ACHN (cell line): Measurements from ENCODE around the gene SLC22A3.
"Not testable (repeated sequence)": the region's sequence is repeated elsewhere in the genome, so short reads cannot be mapped to it uniquely, and the experiment has no call there.

Source experiments
- DNase-seq: peaks from one replicate; pipeline ENCODE4 v3.0.0-alpha.2; 2015
- in situ Hi-C: cut with HindIII; loops from 2 replicates; pipeline ENCODE4 v1.10.0; 2017; ENCODE audit warnings: low sequenced_read_pairs, low pct_ligation_motif_present, low pct_unique_long_range_greater_than_20kb

The SLC22A3 gene, protein sequence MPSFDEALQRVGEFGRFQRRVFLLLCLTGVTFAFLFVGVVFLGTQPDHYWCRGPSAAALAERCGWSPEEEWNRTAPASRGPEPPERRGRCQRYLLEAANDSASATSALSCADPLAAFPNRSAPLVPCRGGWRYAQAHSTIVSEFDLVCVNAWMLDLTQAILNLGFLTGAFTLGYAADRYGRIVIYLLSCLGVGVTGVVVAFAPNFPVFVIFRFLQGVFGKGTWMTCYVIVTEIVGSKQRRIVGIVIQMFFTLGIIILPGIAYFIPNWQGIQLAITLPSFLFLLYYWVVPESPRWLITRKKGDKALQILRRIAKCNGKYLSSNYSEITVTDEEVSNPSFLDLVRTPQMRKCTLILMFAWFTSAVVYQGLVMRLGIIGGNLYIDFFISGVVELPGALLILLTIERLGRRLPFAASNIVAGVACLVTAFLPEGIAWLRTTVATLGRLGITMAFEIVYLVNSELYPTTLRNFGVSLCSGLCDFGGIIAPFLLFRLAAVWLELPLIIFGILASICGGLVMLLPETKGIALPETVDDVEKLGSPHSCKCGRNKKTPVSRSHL

DNA sequence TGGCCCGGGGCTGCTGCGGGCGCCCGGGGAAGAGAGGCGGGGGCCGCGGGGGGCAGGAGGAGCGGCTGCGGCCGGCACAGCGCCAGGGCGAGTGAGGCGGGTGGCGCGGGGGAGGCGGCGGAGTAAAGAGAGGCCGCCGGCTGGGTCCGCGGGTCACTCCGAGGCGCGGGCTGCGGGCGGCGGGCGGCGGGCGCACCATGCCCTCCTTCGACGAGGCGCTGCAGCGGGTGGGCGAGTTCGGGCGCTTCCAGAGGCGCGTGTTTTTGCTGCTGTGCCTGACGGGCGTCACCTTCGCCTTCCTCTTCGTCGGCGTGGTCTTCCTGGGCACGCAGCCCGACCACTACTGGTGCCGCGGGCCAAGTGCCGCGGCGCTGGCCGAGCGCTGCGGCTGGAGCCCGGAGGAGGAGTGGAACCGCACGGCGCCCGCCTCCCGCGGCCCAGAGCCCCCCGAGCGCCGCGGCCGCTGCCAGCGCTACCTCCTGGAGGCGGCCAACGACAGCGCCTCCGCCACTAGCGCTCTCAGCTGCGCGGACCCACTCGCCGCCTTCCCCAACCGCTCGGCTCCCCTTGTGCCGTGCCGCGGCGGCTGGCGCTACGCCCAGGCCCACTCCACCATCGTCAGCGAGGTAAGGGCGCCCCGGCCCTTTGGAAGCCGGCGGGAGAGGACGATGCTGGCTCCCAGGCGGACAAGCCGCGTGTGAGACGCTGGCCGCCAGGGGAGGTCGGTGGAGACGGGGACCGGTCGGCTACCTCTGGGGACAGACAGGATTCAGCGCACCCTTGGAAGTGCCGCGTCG is at the start of gene SLC22A3:
TSS of gene SLC22A3 (plus strand) at position 156 of the 797 bp plus-strand sequence. CDS start at position 198, 42 bp downstream.
- peak; percentile 4 for DNase-seq

DNA sequence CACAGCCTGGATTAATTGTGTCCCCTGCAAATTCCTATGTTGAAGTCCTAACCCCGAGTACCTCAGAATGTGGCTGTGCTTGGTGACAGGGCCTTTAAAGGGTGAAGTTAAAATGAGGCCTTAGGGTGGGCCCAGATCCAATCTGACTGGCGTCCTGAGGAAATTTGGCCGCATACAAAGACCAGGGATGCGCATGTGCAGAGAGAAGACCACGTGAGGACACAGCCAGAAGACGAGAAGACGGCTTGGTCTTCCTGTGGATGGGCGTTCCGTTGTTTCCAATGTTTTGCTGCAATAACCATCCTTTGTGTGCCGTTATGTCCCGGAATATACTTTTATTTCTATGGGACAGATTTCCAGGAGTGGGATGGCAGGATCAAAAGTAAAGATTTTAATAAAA is 48.6 kb upstream of the SLC22A3 start:
- in situ Hi-C loops = no loop called here

More for the DNA sequence above, at the start of gene SLC22A3:
- in situ Hi-C loops = no loop called here

DNA sequence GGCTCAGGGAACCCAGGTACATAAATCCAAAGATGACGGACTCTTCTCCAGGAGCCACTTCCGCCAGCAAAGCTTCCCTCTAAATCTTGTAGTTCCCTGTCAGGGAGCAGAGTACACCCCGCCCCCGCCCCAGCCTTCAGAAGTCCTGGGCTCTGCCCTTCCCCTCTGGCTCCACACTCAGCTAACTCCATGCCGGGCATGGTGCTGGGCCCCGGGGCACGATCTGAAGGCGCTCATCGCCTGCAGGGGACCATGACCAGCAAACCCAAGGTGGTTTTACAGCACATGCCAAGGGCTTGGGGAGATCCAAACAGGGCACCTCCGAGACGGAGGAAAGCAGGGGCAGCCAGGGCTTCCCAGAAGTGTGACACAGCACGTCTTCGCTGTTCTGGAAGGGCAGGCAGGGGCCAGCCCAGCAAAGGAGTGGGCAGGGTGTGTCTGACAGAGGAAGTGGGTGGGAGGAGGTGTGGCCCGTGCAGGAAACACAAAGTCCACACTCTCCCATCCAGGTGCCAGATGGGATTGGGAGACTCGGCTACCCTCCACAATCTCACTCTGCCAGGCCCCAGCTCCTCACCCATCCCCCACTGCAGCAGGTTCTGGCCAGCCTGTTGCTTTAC is 48.0 kb upstream of the SLC22A3 start:
- DNase-seq = no peak
- in situ Hi-C loops = no loop called here

More for the DNA sequence above, 48.6 kb upstream of the SLC22A3 start:
- no peak for DNase-seq

DNA sequence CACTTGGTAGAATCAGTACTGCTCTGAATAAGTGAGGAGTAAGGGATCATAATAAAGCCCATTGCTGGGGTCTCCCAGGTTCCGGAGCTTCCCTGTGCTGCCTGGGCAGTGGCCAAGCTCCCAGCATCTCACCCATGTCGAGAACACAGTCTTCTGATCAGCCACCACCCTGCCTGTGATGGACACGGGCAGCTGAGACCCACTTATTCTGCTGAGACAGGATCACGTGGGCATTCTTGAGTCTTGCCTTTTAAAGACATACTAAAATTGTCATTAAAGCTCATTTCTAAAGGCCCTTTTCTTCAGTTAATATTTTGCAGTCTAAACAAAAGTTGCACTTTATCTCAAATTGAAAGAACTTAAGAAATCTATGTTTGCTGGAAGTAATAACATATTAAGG is 46.8 kb upstream of the SLC22A3 start:
- in situ Hi-C loops = no loop called here
- DNase-seq = no peak

DNA sequence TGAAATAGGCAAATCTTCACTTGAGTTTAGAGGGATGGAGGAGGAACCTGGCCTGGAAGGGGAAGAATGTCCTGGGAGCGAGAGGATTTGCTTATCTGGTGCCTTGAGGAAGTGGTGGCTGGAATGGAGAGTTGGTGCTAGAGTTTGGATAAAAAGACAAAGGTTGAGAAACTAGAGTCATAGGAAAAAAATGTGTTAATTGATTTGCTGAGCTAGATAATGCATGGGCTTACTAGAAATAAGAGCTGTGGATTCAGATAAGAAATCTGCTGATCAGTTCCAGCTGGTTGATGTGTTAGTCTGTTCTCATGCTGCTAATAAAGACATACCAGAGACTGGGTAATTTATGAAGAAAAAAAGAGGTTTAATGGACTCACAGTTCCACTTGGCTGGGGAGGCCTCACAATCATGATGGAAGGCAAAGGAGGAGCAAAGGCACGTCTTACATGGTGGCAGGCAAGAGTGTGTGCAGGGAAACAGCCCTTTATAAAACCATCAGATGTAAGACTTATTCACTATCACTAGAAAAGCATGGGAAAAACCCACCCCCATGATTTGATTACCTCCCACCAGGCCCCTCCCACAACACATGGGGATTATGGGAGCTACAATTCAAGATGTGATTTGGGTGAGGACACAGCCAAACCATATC is 45.6 kb upstream of the SLC22A3 start:
- DNase-seq, in situ Hi-C loops: not testable (repeated sequence)

DNA sequence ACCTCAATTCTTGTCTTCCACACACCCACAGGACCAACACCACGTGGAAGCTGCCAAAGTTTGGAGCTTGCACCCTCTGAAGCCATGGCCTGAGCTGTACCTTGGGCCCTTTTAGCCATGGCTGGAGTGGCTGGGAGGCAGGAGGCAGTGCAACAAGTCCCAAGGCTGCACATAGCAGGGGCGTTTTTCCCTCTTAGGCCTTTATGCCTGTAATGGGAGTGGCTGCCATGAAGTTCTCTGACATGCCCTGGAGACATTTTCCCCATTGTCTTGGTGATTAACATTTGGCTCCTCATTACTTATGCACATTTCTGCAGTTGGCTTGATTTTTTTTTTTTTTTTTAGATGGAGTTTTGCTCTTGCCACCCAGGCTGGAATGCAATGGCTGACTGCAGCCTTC is 44.4 kb upstream of the SLC22A3 start:
- in situ Hi-C loops = no loop called here
- DNase-seq = no peak

DNA sequence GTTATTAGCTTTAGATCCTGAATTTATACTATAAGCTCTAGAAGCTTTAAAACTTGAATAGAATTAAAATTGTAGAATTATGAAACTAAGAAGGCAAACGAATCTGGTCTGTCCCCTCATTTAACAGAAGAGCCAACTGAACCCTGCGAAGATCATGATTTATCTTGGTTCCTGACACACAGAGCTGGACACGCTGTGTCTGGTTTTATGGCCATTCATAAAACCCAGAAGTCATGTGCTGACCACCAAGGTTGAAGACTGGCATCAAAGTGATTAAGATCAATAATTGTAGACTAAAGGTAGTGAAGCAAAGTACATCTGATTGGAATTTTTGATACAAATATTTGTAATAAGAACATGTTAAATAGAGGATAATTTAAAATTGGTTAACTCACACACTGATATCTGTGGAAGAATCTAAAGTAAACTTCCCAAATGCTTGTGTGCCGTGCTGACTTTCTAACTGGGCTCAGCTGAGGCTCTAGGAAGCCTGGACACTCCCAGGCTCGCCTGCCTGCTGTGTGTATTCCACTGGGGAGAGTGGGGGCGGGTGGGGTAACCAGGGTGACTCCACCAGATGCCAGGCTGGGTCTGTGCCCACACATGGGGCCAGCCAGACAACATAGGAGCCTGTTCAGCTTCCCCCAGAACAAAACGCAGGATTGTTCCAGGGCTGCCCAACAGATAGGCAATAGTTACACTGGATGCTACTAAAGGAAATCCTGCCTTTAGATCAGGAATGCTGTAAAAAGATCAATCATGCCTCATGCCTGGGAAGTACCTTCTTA is 42.1 kb upstream of the SLC22A3 start:
- DNase-seq = no peak

DNA sequence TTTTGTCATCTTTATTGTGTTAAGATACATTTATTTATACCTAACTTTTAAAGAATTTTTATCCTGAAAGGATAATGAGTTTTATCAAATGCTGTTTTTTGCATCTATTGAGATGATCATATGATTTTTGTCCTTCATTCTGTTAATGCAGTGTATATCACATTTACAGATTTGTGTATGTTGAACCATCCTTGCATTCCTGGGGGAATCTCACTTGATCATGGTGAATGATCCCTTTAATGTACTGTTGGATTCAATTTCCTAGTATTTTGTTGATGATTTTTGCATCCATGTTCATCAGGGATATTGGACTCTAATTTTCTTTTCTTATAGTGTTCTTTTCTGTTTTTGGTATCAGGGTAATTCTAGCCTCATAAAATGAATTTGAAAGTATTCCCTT is 38.5 kb upstream of the SLC22A3 start:
- in situ Hi-C loops = no loop called here
- DNase-seq = no peak

More for the DNA sequence above, 42.1 kb upstream of the SLC22A3 start:
- in situ Hi-C loops = no loop called here

DNA sequence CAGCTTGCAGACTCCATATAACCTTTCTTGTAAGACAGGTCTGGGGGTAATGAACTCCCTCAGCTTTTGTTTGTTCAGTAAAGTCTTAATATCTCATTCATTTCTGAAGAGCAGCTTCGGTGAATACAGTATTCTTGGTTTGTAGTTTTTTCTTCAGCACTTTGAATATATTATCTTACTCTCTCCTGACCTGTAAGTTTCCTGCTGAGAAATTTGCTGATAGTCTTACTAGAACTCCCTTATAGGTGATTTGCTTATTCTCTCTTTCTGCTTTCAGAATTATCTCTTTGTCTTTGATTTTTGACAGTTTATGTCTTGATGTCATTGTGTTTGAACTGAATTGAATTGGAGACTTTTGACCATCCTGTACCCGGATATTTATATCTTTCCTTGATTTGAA is 35.3 kb upstream of the SLC22A3 start:
- in situ Hi-C loops = no loop called here
- no peak for DNase-seq

DNA sequence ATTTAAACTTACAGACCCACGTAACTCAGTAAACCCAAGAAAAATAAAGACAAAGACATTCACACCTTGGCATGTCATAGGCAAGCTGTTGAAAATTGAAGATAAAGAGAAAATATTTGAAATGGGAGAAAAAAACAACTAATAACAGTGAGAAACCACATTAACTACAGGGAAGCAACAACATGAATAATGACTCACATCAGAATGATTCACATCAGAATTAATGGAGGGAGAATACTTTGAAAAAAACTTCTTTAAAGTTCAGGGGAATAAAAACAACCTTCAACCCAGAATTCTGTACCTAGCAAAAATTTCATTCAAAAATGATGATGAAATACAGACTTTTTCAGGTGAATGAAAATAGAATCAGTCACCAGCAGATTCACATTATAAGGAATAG is 32.9 kb upstream of the SLC22A3 start:
- in situ Hi-C loops = no loop called here

DNA sequence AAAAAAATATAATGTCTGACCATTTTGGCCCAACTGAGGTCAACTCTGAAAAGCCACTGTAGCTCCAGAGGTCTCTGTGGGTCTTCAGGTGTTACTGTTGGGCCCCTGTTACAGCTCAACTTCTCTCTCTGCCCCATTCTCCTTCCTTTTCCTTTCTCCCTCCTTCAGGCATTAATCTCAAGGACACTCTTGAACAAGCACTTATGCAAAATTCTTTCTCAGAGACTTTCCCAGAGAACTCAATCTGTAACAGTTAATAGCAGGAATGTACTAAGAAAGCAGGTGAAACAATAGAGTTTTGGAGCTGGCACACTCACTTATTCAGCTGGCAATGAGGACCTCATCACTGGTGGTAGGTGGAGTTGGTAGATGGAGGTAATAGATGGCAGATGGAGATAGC is 31.9 kb upstream of the SLC22A3 start:
- DNase-seq = no peak
- in situ Hi-C loops = no loop called here

More for the DNA sequence above, 32.9 kb upstream of the SLC22A3 start:
- no peak for DNase-seq

DNA sequence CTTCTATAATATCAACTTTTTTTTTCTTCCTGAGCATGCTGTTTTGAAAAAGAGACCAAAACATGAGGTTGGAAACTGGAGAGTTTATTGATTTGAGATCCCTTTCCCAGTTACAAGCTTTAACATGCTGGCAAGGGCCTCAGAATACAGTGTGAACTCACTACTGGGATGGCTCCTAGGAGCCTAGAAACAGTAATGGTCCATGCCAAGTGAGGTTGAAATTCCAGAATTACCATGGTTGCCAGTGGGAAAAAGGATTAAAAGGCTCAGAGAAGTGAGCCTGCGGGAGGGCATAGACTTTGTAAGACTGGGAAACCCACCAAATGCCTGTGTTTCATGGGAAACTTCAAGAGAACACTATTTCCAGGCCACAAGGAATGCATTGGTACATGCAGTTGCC is 28.9 kb upstream of the SLC22A3 start:
- in situ Hi-C loops = no loop called here
- no peak for DNase-seq

DNA sequence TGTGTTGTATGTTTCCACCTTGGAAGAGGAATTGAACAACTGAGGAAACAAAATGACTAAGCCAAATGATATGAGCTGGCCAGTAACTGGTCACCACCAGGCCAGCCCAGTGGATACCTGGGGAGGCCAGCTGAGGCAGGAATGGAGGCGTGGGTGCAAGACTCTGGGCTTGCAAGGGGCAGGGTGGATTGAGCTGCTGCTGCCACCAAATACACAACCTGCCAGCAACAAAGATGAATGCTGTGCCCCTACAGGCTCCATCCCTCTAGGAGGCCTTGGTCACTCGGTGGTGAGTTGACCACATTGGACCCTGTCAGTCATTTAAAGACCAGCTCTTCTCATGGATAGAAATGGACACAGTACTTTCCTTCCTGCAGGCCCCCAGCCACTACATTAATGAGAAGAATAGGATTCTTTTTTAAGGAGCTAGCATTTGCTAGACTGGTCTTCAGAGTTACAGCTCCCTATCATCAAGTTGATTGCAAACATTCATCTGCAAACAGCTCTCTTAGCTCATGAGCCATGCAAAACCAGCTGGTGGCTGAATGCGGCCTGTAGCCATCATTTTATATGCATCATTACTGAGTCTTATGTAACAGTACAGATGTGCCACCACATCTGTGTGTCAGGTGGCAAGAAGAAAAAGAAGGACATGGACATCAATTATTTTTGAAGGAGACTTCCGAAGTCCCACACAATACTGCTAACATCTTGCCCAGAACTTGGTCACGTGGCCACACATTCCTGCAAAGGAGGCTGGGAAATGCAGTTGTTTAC is 26.3 kb upstream of the SLC22A3 start:
- in situ Hi-C loops = no loop called here

DNA sequence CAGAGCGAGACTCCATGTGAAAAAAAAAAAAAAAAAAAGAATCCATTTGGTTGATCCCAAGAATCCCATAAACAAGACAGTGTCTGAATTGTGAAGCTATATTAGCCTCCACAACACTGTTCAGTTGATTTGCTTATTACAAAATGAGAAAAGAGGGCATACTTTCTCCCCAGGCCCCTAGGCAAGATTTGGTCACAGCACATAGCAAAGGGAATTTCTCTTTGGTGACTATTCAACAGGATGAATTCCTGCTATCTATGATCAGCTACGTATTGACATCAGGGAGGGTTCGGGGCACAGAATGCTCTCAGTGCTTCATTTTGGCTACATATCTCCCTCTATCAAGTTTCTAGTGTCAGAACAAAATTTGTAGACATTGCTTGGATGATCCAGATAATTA is 20.2 kb upstream of the SLC22A3 start:
- no peak for DNase-seq
- in situ Hi-C loops = no loop called here

More for the DNA sequence above, 26.3 kb upstream of the SLC22A3 start:
- DNase-seq = no peak

DNA sequence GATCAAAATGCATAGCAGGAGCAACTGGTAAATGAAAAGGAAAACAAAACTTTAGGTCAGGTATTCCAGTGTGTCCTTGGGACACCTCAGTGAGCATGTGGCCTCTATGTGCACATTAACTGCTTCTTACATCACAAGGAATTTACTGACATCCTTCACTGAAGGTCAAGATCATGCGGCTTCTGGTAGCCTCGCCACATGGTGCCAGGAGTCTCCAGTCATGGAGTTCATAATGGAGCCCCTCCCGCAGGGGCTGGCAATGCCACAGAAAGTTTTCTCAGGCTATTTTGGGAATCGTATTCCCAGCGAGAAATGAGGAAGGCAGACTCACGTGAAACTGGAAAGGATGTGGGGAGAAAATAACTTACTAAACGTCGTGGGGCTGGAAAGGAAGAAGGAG is 19.7 kb upstream of the SLC22A3 start:
- in situ Hi-C loops = no loop called here
- DNase-seq = no peak

DNA sequence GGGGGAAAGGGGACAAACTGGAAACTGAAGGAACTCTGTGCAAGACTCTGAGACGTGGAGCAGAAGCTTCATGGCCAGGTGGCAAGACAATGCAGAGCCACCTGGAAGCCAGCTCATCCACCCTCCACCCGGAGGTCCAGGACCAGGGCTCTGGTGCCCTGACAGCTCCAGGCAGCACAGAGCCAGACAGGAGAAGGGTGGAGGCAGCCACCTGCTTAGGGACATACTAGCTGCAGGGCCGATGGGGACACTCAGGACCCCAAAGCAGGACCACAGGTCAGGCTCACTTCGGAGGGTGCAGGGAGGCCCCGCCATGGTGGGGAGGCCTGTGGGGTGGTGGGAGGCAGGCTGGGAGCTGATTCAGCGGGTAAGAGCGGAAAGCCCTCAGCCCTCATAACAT is 19.0 kb upstream of the SLC22A3 start:
- DNase-seq = no peak
- in situ Hi-C loops = no loop called here

DNA sequence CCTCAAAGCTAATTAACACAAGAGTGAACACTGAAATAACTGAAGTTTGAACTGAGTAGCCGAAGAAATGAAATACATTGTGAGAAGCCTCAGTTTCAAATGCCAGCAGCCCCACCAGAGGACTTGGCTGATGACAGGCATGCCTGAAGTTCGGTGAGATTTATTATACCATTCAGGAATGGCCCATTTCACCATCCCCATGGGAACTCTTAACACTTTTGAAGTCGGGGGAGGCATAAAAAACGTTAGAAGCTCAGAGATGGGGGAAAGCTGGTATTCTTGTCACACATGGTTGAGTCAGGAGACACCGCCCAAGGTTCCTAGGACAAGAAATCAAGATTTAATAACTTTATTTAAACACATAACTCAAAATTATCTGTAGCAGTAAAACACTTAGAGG is 17.6 kb upstream of the SLC22A3 start:
- DNase-seq = no peak

More for the DNA sequence above, 17.6 kb upstream of the SLC22A3 start:
- in situ Hi-C loops = no loop called here
